Endothelial cell of umbilical vein (primary cell): ENCODE results near the gene HDAC10.

Experiments
- EZH2 ChIP-seq: IDR thresholded peaks from 2 replicates; pipeline ENCODE4 v1.6.1; 2012; ENCODE audit warnings: borderline replicate concordance, low read depth, mild to moderate bottlenecking, moderate library complexity, low read length, inconsistent platforms; ENCODE audit not compliant: severe bottlenecking
- GATA2 ChIP-seq: IDR thresholded peaks from 2 replicates; pipeline ENCODE4 v1.7.0; 2011; ENCODE audit warnings: low read depth, mild to moderate bottlenecking, moderate library complexity, mixed read lengths, low read length; ENCODE audit not compliant: insufficient read length, insufficient read depth
- JUN ChIP-seq: IDR thresholded peaks from 2 replicates; pipeline ENCODE4 v1.6.1; 2011; ENCODE audit warnings: borderline replicate concordance, low read depth; ENCODE audit not compliant: insufficient read length, insufficient read depth
- TF ChIP-seq, protein P1 (sequence below), 2 donors: IDR thresholded peaks; 1 replicate in 1 of 2; 2 replicates in 1 of 2; pipeline ENCODE4 v1.5.1; 2011; ENCODE audit warnings: low read length in 2 of 2, mild to moderate bottlenecking in 2 of 2, moderate library complexity in 2 of 2, control low read depth in 1 of 2, inconsistent platforms in 1 of 2, low read depth in 1 of 2; ENCODE audit not compliant: insufficient read depth in 1 of 2; ENCODE audit errors: extremely low read depth in 1 of 2

DNA sequence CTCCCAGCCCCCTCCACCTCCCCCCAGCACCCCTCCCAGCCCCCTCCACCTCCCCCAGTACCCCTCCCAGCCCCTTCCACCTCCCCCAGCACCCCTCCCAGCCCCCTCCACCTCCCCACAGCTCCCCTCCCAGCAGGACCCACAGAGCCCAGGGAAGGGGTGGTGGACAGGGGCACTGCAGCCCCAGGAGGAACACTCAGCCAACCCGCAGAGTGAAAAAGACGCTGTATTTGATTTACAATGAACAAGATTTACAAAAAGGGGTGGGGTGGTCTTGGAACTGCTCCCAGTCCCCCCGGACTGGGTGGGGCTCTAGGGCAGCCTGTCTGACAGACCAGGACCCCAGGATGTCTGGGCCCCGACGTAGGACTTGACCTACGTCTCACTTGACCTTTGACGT, 23.7 kb upstream of the HDAC10 start:
- TF ChIP-seq, protein P1, sequence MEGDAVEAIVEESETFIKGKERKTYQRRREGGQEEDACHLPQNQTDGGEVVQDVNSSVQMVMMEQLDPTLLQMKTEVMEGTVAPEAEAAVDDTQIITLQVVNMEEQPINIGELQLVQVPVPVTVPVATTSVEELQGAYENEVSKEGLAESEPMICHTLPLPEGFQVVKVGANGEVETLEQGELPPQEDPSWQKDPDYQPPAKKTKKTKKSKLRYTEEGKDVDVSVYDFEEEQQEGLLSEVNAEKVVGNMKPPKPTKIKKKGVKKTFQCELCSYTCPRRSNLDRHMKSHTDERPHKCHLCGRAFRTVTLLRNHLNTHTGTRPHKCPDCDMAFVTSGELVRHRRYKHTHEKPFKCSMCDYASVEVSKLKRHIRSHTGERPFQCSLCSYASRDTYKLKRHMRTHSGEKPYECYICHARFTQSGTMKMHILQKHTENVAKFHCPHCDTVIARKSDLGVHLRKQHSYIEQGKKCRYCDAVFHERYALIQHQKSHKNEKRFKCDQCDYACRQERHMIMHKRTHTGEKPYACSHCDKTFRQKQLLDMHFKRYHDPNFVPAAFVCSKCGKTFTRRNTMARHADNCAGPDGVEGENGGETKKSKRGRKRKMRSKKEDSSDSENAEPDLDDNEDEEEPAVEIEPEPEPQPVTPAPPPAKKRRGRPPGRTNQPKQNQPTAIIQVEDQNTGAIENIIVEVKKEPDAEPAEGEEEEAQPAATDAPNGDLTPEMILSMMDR (IDR thresholded peaks at IDR 0.05; ENCODE audit: extremely low read depth in 1 of 2, insufficient read depth in 1 of 2, low read depth in 1 of 2, low read length in 2 of 2) = no peak
- TF ChIP-seq EZH2 (no peak), JUN (no peak), GATA2 (no peak)
